Small intestine (tissue), 7 donors: ENCODE results near the gene SGCE. TPM values are rescaled to one million over a fixed set of nuclear protein-coding genes. Genes with fewer than 3 reads are reported as not detected.

Experiments
- DNase-seq, 2 donors: peaks; one replicate each; pipeline versions ENCODE4 v3.0.0 to v3.0.0-alpha.2; 2013
- FAIRE-seq: peaks from 2 replicates; lab custom pipeline; 2012; peaks lifted over from hg19 to GRCh38; lab: Jason Lieb, UNC
- H3K27ac ChIP-seq, 3 donors: one replicate each; pipeline ENCODE4 v1.5.1; 2013; ENCODE audit warnings: low read length in 2 of 3, mild to moderate bottlenecking in 2 of 3, control low read depth in 1 of 3, inconsistent platforms in 1 of 3, low read depth in 1 of 3, moderate library complexity in 1 of 3
- H3K27me3 ChIP-seq, 3 donors: one replicate each; pipeline ENCODE4 v1.6.1; 2013; ENCODE audit warnings: low read length in 3 of 3, inconsistent platforms in 1 of 3; ENCODE audit not compliant: control insufficient read depth in 3 of 3, insufficient read depth in 3 of 3
- H3K36me3 ChIP-seq, 3 donors: one replicate each; pipeline ENCODE4 v1.6.1; 2013; ENCODE audit warnings: low read length in 3 of 3, inconsistent platforms in 1 of 3, low read depth in 1 of 3, mild to moderate bottlenecking in 1 of 3, moderate library complexity in 1 of 3; ENCODE audit not compliant: control insufficient read depth in 3 of 3, insufficient read depth in 2 of 3
- H3K4me1 ChIP-seq, 3 donors: one replicate each; pipeline ENCODE4 v1.6.1; 2013; ENCODE audit warnings: low read length in 2 of 3, inconsistent platforms in 1 of 3, low read depth in 1 of 3, mild to moderate bottlenecking in 1 of 3, moderate library complexity in 1 of 3; ENCODE audit not compliant: control insufficient read depth in 3 of 3, insufficient read depth in 2 of 3
- H3K4me3 ChIP-seq, 3 donors: one replicate each; pipeline ENCODE4 v1.5.1; 2013; ENCODE audit warnings: low read length in 3 of 3, control low read depth in 1 of 3, inconsistent platforms in 1 of 3, low read depth in 1 of 3, mild to moderate bottlenecking in 1 of 3, moderate library complexity in 1 of 3
- H3K9me3 ChIP-seq, 2 donors: one replicate each; pipeline ENCODE4 v1.6.1; 2013; ENCODE audit warnings: low read depth in 1 of 2, low read length in 1 of 2; ENCODE audit not compliant: control insufficient read depth in 2 of 2, insufficient read depth in 1 of 2
- WGBS, 3 donors: extraction: QIAGEN DNeasy Blood & Tissue Kit; methylation state at CpG; one replicate each; pipeline ENCODE4 v1.1.7; 2013; 5-methylcytosine and 5-hydroxymethylcytosine counted together
- polyA plus RNA-seq, 4 donors: library from polyadenylated mRNA; stranded (reverse) in 3 of 4; unstranded in 1 of 4; fragments of 200-250 nt in 3 of 4; fragments of 120-200 nt in 1 of 4; gene quantifications; one replicate each; pipeline versions ENCODE4 v1.2.1 to v1.2.3, GENCODE V29; 2013
- donor health status: healthy with polysubstance abuse.
- donor health status: control.
- donor health status: control.
- donor health status: Bipolar disorder and iron deficiency.
- donor health status: healthy.

The SGCE gene
- polyA plus RNA-seq, 4 donors, result 5.9 to 16.8 (median 16.1) TPM; not detected in 1

GRCh38 chr7:94584113-94584512, 71.8 kb downstream of the SGCE start:
- WGBS, 3 donors, result 25 to 92% (median 44%) methylated on average over 1 of the region's 1 CpG

GRCh38 chr7:94580601-94581000, 75.3 kb downstream of the SGCE start:
- DNase-seq, result peak in 1 of 2 donors; percentile 55

More at GRCh38 chr7:94584113-94584512, 71.8 kb downstream of the SGCE start:
- H3K9me3 ChIP-seq, result no peaks in the 10 kb centered on the region
- no peak overlapping the region for H3K27ac ChIP-seq
- peaks cover 0 to 11% (median 0%) of the 10 kb centered on the region in 3 donors for H3K4me1 ChIP-seq
- FAIRE-seq, result no peak
- peak overlapping the region in 1 of 3 donors; percentile 15 for H3K4me3 ChIP-seq
- no peaks in the 10 kb centered on the region for H3K36me3 ChIP-seq
- peak in 1 of 2 donors; percentile 3 for DNase-seq
- no peaks in the 10 kb centered on the region for H3K27me3 ChIP-seq

GRCh38 chr7:94579470-94579869, 76.5 kb downstream of the SGCE start:
- DNase-seq, result no peak
- Histone ChIP-seq H3K27me3 (no peaks in the 10 kb centered on the region), H3K27ac (no peak overlapping the region), H3K36me3 (no peaks in the 10 kb centered on the region), H3K9me3 (peaks cover 0 to 14% of the 10 kb centered on the region in 2 donors), H3K4me1 (peaks cover 0 to 15% (median 0%) of the 10 kb centered on the region in 3 donors), H3K4me3 (no peak overlapping the region)
- 64 to 81% (median 74%) methylated on average over 2 of the region's 2 CpGs for WGBS, 3 donors
- no peak for FAIRE-seq

More at GRCh38 chr7:94580601-94581000, 75.3 kb downstream of the SGCE start:
- no peak overlapping the region for H3K4me3 ChIP-seq
- H3K4me1 ChIP-seq, result peaks cover 0 to 15% (median 0%) of the 10 kb centered on the region in 3 donors
- peak overlapping the region in 1 of 3 donors; percentile 61 for H3K27ac ChIP-seq
- no peaks in the 10 kb centered on the region for H3K27me3 ChIP-seq
- H3K9me3 ChIP-seq, result peaks cover 0 to 9% of the 10 kb centered on the region in 2 donors
- 81 to 94% (median 87%) methylated on average over 1 of the region's 1 CpG for WGBS, 3 donors
- FAIRE-seq, result no peak
- H3K36me3 ChIP-seq, result no peaks in the 10 kb centered on the region

- H3K9me3 ChIP-seq, result peaks cover 0 to 14% of the 10 kb centered on the region in 2 donors
- DNase-seq (no peak), FAIRE-seq (no peak)
- H3K4me3 ChIP-seq, result no peak overlapping the region
- H3K27me3 ChIP-seq, result no peaks in the 10 kb centered on the region
- no peaks in the 10 kb centered on the region for H3K36me3 ChIP-seq
- H3K27ac ChIP-seq, result no peak overlapping the region
- H3K4me1 ChIP-seq, result peaks cover 0 to 15% (median 0%) of the 10 kb centered on the region in 3 donors
Measured at GRCh38 chr7:94578614-94579013, 77.3 kb downstream of the SGCE start.

DNA sequence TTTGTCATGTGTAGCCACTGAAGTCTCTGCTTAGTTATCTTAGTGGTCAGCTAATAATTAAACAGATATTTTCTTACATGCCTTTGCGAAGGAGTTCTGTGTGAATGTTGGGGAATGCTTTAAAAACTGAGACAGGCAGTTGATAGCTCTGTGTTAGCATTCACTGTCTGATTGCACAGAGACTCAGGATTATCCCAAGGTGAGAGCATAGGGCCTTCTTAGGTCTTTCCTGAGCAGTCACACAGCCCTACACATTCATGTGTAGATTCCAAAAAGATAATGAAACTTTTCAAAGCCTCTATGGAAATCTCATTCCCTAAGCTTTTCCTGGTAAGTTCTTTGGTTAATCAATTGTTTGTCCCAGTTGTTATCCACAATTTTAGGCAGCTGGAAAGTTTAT, 78.6 kb downstream of the SGCE start:
- peaks cover 0 to 15% (median 0%) of the 10 kb centered on the region in 3 donors for H3K4me1 ChIP-seq
- no peak overlapping the region for H3K4me3 ChIP-seq
- WGBS, 3 donors, result 97 to 100% (median 100%) methylated on average over 1 of the region's 1 CpG
- FAIRE-seq (no peak), DNase-seq (no peak)
- H3K9me3 ChIP-seq, result peaks cover 0 to 14% of the 10 kb centered on the region in 2 donors
- no peaks in the 10 kb centered on the region for H3K27me3 ChIP-seq
- no peaks in the 10 kb centered on the region for H3K36me3 ChIP-seq
- no peak overlapping the region for H3K27ac ChIP-seq

DNA sequence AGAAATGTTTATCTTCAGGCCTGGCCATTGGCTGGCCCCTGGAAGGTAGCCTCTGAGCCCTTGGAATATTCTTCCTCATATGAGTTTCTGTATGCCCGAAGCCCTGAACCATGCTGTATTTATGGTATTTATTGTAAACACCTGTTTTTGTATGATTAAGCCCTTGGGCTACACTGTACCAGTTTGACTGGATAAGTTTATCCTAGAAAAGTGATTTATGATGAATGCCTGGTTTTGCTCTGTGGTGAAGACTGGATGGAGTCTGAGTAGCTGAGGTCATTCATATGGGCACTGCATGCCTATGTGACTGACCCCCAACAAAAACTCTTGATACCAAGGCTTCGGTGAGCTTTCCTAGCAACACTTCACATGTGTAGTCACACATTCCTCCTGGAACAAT, 79.6 kb downstream of the SGCE start:
- WGBS, 3 donors, result 96 to 98% (median 96%) methylated on average over 2 of the region's 2 CpGs
- no peaks in the 10 kb centered on the region for H3K27me3 ChIP-seq
- peaks cover 0 to 14% of the 10 kb centered on the region in 2 donors for H3K9me3 ChIP-seq
- H3K36me3 ChIP-seq, result no peaks in the 10 kb centered on the region
- peaks cover 0 to 15% (median 0%) of the 10 kb centered on the region in 3 donors for H3K4me1 ChIP-seq
- H3K27ac ChIP-seq, result no peak overlapping the region
- DNase-seq (no peak), FAIRE-seq (no peak)
- H3K4me3 ChIP-seq, result no peak overlapping the region

- H3K9me3 ChIP-seq, result peaks cover 0 to 14% of the 10 kb centered on the region in 2 donors
- no peaks in the 10 kb centered on the region for H3K36me3 ChIP-seq
- no peak overlapping the region for H3K4me3 ChIP-seq
- DNase-seq (no peak), FAIRE-seq (no peak)
- H3K27ac ChIP-seq, result no peak overlapping the region
- 94 to 97% (median 96%) methylated on average over 2 of the region's 2 CpGs for WGBS, 3 donors
- H3K27me3 ChIP-seq, result no peaks in the 10 kb centered on the region
- H3K4me1 ChIP-seq, result peaks cover 0 to 10% (median 0%) of the 10 kb centered on the region in 3 donors
Measured at GRCh38 chr7:94575646-94576045, 80.3 kb downstream of the SGCE start.

GRCh38 chr7:94571816-94572215, 84.1 kb downstream of the SGCE start:
- no peak overlapping the region for H3K27ac ChIP-seq
- DNase-seq, result no peak
- no peak overlapping the region for H3K4me3 ChIP-seq
- H3K9me3 ChIP-seq, result peaks cover 0 to 14% of the 10 kb centered on the region in 2 donors
- peaks cover 0 to 3% (median 0%) of the 10 kb centered on the region in 3 donors for H3K36me3 ChIP-seq
- H3K27me3 ChIP-seq, result no peaks in the 10 kb centered on the region
- no peak for FAIRE-seq
- H3K4me1 ChIP-seq, result no peaks in the 10 kb centered on the region

- H3K4me3 ChIP-seq, result no peak overlapping the region
- H3K4me1 ChIP-seq, result no peaks in the 10 kb centered on the region
- H3K9me3 ChIP-seq, result no peaks in the 10 kb centered on the region
- H3K36me3 ChIP-seq, result peaks cover 0 to 3% (median 2%) of the 10 kb centered on the region in 3 donors
- DNase-seq (no peak), FAIRE-seq (no peak)
- H3K27ac ChIP-seq, result no peak overlapping the region
- no peaks in the 10 kb centered on the region for H3K27me3 ChIP-seq
Measured at GRCh38 chr7:94567396-94567795, 88.5 kb downstream of the SGCE start.
